ENCODE results near the gene SATB1.

GRCh38 chr3:18343809-18344208, 81.3 kb downstream of the SATB1 start:
- no peak for TF ChIP-seq CTCF (conservative IDR thresholded peaks at IDR 0.05; ENCODE audit: low read depth in 2 of 2)
- TF ChIP-seq EZH2phosphoT487 (IDR thresholded peaks at IDR 0.05; ENCODE audit: unreplicated experiment), result no peak
- no peak for TF ChIP-seq POLR2AphosphoS5 (IDR thresholded peaks at IDR 0.05; ENCODE audit: low read depth)
